DMS53 (cell line): Measurements from ENCODE around the gene MSX1.

Experiments used
- DNase-seq: peaks from one replicate; lab custom pipeline; 2025; lab: John Stamatoyannopoulos, UW

MSX1 gene

GRCh38 chr4:4913147-4913561 is 53.7 kb downstream of the MSX1 start:
- DNase-seq = no peak
